H1 (cell line): Measurements from ENCODE around the gene LENG9. TPM values are rescaled to one million over a fixed set of nuclear protein-coding genes. Genes with fewer than 3 reads are reported as not detected.

Experiments used
- CTCF ChIA-PET: fragments of 300-600 bp; sonication (Branson Sonifier 250); formaldehyde crosslinking; loops from one replicate; lab custom pipeline; 2021; ENCODE audit not compliant: partially characterized antibody; lab: Charles Lee
- POLR2A ChIA-PET: fragments of 300-600 bp; sonication (Branson Sonifier 250); formaldehyde crosslinking; loops from one replicate; lab custom pipeline; 2021; ENCODE audit warnings: inconsistent platforms; ENCODE audit not compliant: partially characterized antibody; lab: Charles Lee
- DNase-seq, 2 experiments: peaks; one replicate each; pipeline versions ENCODE4 v3.0.0 to v3.0.0-alpha.2; 2010 to 2022; ENCODE audit warnings: low spot score in 2 of 2, low read depth in 1 of 2, mixed read lengths in 1 of 2
- FAIRE-seq: peaks from 2 replicates; lab custom pipeline; 2011; peaks lifted over from hg19 to GRCh38; lab: Jason Lieb, UNC
- H2AFZ ChIP-seq: 2 replicates; pipeline ENCODE4 v1.8.1; 2012; ENCODE audit warnings: low read length, inconsistent platforms
- H2AK5ac ChIP-seq: 2 replicates; pipeline ENCODE4 v1.6.1; 2013; ENCODE audit warnings: low read depth, low read length
- H2BK120ac ChIP-seq: replicated peaks from 2 replicates; pipeline ENCODE3; 2013; ENCODE audit warnings: low read depth, low read length, inconsistent platforms
- H2BK12ac ChIP-seq: 2 replicates; pipeline ENCODE4 v1.6.1; 2013; ENCODE audit warnings: low read depth, low read length
- H2BK15ac ChIP-seq: 2 replicates; pipeline ENCODE4 v1.6.1; 2013; ENCODE audit warnings: low read length
- H2BK20ac ChIP-seq: 2 replicates; pipeline ENCODE4 v1.6.1; 2013; ENCODE audit warnings: low read length
- H2BK5ac ChIP-seq: 2 replicates; pipeline ENCODE4 v1.6.1; 2013; ENCODE audit warnings: low read depth, low read length
- H3K14ac ChIP-seq: 2 replicates; pipeline ENCODE4 v1.6.1; 2013; ENCODE audit warnings: inconsistent platforms; ENCODE audit not compliant: insufficient read length
- H3K18ac ChIP-seq: 2 replicates; pipeline ENCODE4 v1.6.1; 2013; ENCODE audit warnings: low read length; ENCODE audit errors: extremely low read depth
- H3K23ac ChIP-seq: 2 replicates; pipeline ENCODE4 v1.6.1; 2013; ENCODE audit warnings: inconsistent platforms; ENCODE audit not compliant: insufficient read length
- H3K23me2 ChIP-seq: 2 replicates; pipeline ENCODE4 v1.6.1; 2013; ENCODE audit warnings: low read depth, low read length
- H3K27ac ChIP-seq: 2 replicates; pipeline ENCODE4 v1.6.1; 2011; ENCODE audit warnings: low read depth, low read length, inconsistent platforms
- H3K27me3 ChIP-seq, 4 experiments: replicated peaks in 1 of 4; 1 replicate in 1 of 4; 2 replicates in 3 of 4; pipeline versions ENCODE4 v1.6.1 to v1.8.1; 2011 to 2013; ENCODE audit warnings: low read length in 3 of 4, mild to moderate bottlenecking in 3 of 4, inconsistent platforms in 2 of 4, mixed read lengths in 2 of 4, moderate library complexity in 1 of 4; ENCODE audit not compliant: control insufficient read depth in 3 of 4, insufficient read depth in 3 of 4; ENCODE audit errors: extremely low read depth in 1 of 4
- H3K36me3 ChIP-seq, 4 experiments: 2 replicates each; pipeline versions ENCODE4 v1.6.1 to v1.8.1; 2011 to 2013; ENCODE audit warnings: mild to moderate bottlenecking in 4 of 4, low read length in 3 of 4, moderate library complexity in 2 of 4, control low read depth in 1 of 4, inconsistent platforms in 1 of 4; ENCODE audit not compliant: insufficient read depth in 4 of 4, control insufficient read depth in 2 of 4
- H3K4ac ChIP-seq: replicated peaks from 2 replicates; pipeline ENCODE3; 2013; ENCODE audit warnings: low read length, low read depth, mixed read lengths, inconsistent platforms; ENCODE audit not compliant: insufficient read length
- H3K4me1 ChIP-seq, 4 experiments: replicated peaks in 1 of 4; 1 replicate in 1 of 4; 2 replicates in 3 of 4; pipeline versions ENCODE4 v1.6.1 to v1.8.1; 2011 to 2013; ENCODE audit warnings: low read length in 3 of 4, inconsistent platforms in 2 of 4, mixed read lengths in 1 of 4; ENCODE audit not compliant: insufficient read depth in 4 of 4, control insufficient read depth in 3 of 4
- H3K4me2 ChIP-seq, 2 experiments: 2 replicates each; pipeline versions ENCODE4 v1.6.1 to v1.8.1; 2011 to 2013; ENCODE audit warnings: low read depth in 2 of 2, low read length in 2 of 2, control low read depth in 1 of 2, inconsistent platforms in 1 of 2, mild to moderate bottlenecking in 1 of 2; ENCODE audit not compliant: insufficient read depth in 1 of 2
- H3K4me3 ChIP-seq, 4 experiments: fragments of 200-600, 300-600 bp in 1 of 4; sonication (generic), shearing (Covaris generic), sonication (Bioruptor Twin) in 1 of 4; 2 replicates each; pipeline versions ENCODE4 v1.5.1 to v1.8.1; 2011 to 2016; ENCODE audit warnings: low read length in 4 of 4, low read depth in 3 of 4, control low read depth in 2 of 4, inconsistent platforms in 2 of 4, mild to moderate bottlenecking in 2 of 4, mixed read lengths in 1 of 4, moderate library complexity in 1 of 4; ENCODE audit not compliant: insufficient read depth in 2 of 4; ENCODE audit errors: extremely low read depth in 1 of 4
- H3K56ac ChIP-seq: replicated peaks from 2 replicates; pipeline ENCODE3; 2013; ENCODE audit warnings: low read depth, mild to moderate bottlenecking, mixed read lengths, low read length, inconsistent platforms; ENCODE audit not compliant: insufficient read length
- H3K79me1 ChIP-seq: 2 replicates; pipeline ENCODE4 v1.6.1; 2013; ENCODE audit warnings: low read depth, low read length, control low read depth
- H3K79me2 ChIP-seq, 2 experiments: 2 replicates each; pipeline versions ENCODE4 v1.6.1 to v1.8.1; 2012 to 2013; ENCODE audit warnings: low read length in 2 of 2, mild to moderate bottlenecking in 2 of 2, inconsistent platforms in 1 of 2; ENCODE audit not compliant: insufficient read depth in 2 of 2, control insufficient read depth in 1 of 2
- H3K9ac ChIP-seq, 4 experiments: replicated peaks in 1 of 4; 1 replicate in 1 of 4; 2 replicates in 3 of 4; pipeline versions ENCODE4 v1.6.1 to v1.8.1; 2011 to 2013; ENCODE audit warnings: low read depth in 3 of 4, low read length in 3 of 4, control low read depth in 2 of 4, mild to moderate bottlenecking in 2 of 4, moderate library complexity in 2 of 4, inconsistent platforms in 1 of 4; ENCODE audit errors: extremely low read depth in 1 of 4
- H3K9me3 ChIP-seq, 2 experiments: 2 replicates each; pipeline versions ENCODE4 v1.6.1 to v1.8.1; 2012 to 2013; ENCODE audit warnings: mild to moderate bottlenecking in 2 of 2, moderate library complexity in 2 of 2, control low read depth in 1 of 2, inconsistent platforms in 1 of 2, low read depth in 1 of 2, low read length in 1 of 2, mixed read lengths in 1 of 2; ENCODE audit not compliant: insufficient read depth in 2 of 2
- H4K20me1 ChIP-seq, 2 experiments: replicated peaks in 1 of 2; 2 replicates each; pipeline versions ENCODE3 to v1.8.1; 2011 to 2013; ENCODE audit warnings: inconsistent platforms in 2 of 2, low read length in 2 of 2, mild to moderate bottlenecking in 1 of 2; ENCODE audit not compliant: insufficient read depth in 2 of 2, control insufficient read depth in 1 of 2
- H4K5ac ChIP-seq: 2 replicates; pipeline ENCODE4 v1.6.1; 2013; ENCODE audit warnings: low read length, low read depth, mixed read lengths, inconsistent platforms; ENCODE audit not compliant: insufficient read length
- H4K8ac ChIP-seq: 2 replicates; pipeline ENCODE4 v1.8.0; 2013; ENCODE audit warnings: mild to moderate bottlenecking, moderate library complexity, low read length, inconsistent platforms; ENCODE audit not compliant: insufficient read depth; ENCODE audit errors: extremely low read depth
- H4K91ac ChIP-seq: replicated peaks from 2 replicates; pipeline ENCODE3; 2013; ENCODE audit warnings: low read length, mixed read lengths, inconsistent platforms; ENCODE audit not compliant: insufficient read length
- WGBS, 2 experiments: shearing (Covaris generic) in 1 of 2; methylation state at CpG; one replicate each; pipeline versions ENCODE4 v1.1.6 to v1.1.7; 2013 to 2015; ENCODE audit warnings: low lambda C conversion rate in 2 of 2, mixed read lengths in 2 of 2, inconsistent platforms in 1 of 2, low coverage in 1 of 2, missing lambda C conversion rate in 1 of 2; ENCODE audit not compliant: insufficient replicate concordance in 2 of 2, insufficient coverage in 1 of 2, insufficient read length in 1 of 2; ENCODE audit errors: extremely low coverage in 1 of 2, missing lambda C conversion rate in 1 of 2; 5-methylcytosine and 5-hydroxymethylcytosine counted together
- polyA plus RNA-seq, 7 experiments: library from polyadenylated mRNA; depleted of rRNA in 3 of 7; stranded (reverse) in 5 of 7; unstranded in 2 of 7; fragments of >200 nt in 5 of 7; fragments of 200-250 nt in 2 of 7; gene quantifications; 1 replicate in 5 of 7; 2 replicates in 1 of 7; 4 replicates in 1 of 7; pipeline versions ENCODE4 v1.2.1 to v1.2.3, GENCODE V29; 2011 to 2013; ENCODE audit warnings: missing spikeins in 2 of 7, mixed read lengths in 2 of 7
- total RNA-seq: library from RNA; stranded (reverse); fragmentation: NEBNext Ultra II Directional; extraction: Animal tissue kit (Norgen Biotek cat#: 25700); gene quantifications from 2 replicates; pipeline ENCODE4 v1.2.1, GENCODE V29; 2021

The LENG9 gene
- total and polyA plus RNA-seq, 2 of the 8 experiments (the other 6 are each of a cell fraction or from before 2014, with no cell fraction given), result 1.6 to 3.9 TPM

GRCh38 chr19:54460230-54461005, 3.2 kb downstream of the LENG9 start:
- Histone ChIP-seq H3K4me1 (peaks cover 0 to 8% (median 5%) of the 10 kb centered on the region in 4 experiments; a peak in 5 of 7 replicates), H3K27me3 (peaks cover 0 to 2% (median 1%) of the 10 kb centered on the region in 4 experiments; a peak in 3 of 7 replicates), H3K56ac (no peak overlapping the region), H3K4me2 (no peak overlapping the region), H3K4me3 (no peak overlapping the region), H3K23ac (no peak overlapping the region), H4K91ac (no peak overlapping the region), H3K23me2 (peaks cover 8% of the 10 kb centered on the region; the same call in 1 of the 2 replicates), H3K14ac (no peak overlapping the region), H4K20me1 (peaks cover 7 to 37% of the 10 kb centered on the region in 2 experiments), H4K8ac (no peak overlapping the region), H3K9me3 (no peaks in the 10 kb centered on the region), H2AFZ (no peak overlapping the region), H4K5ac (no peak overlapping the region), H2BK20ac (no peak overlapping the region), H2BK12ac (no peak overlapping the region), H3K9ac (no peak overlapping the region; a peak in 1 of 7 replicates), H2BK5ac (no peak overlapping the region; the same call in 1 of the 2 replicates), H2BK15ac (no peak overlapping the region), H3K18ac (no peak overlapping the region), H3K4ac (no peak overlapping the region), H2AK5ac (no peak overlapping the region), H3K79me2 (peaks cover 0 to 4% of the 10 kb centered on the region in 2 experiments; a peak in 1 of 4 replicates), H3K79me1 (peaks cover 15% of the 10 kb centered on the region), H3K27ac (no peak overlapping the region), H3K36me3 (peaks cover 21 to 47% (median 38%) of the 10 kb centered on the region in 4 experiments; a peak in 7 of 8 replicates), H2BK120ac (no peak overlapping the region)
- FAIRE-seq (no peak), DNase-seq (no peak)
- WGBS, 2 experiments, result 92% methylated on average over 21 of the region's 39 CpGs; no CpG with 5 or more reads in 1 of the 2 experiments
- ChIA-PET CTCF (interaction anchor here (0.9 kb wide), 1 partner anchor 62 kb away, joined by 3 read pairs; no protein-coding TSS in a partner anchor), POLR2A (interaction anchor here (1.0 to 6.7 kb wide), 7 partner anchors 10 to 45 kb away, joined by 3 to 129 read pairs (median 4); partner anchors contain the start of genes CDC42EP5, LENG8 and TTYH1)
